Activated CD8-positive, alpha-beta memory T cell treated with anti-CD3 and anti-CD28 coated beads, Interleukin-2, amount 50 U/mL, for 4 hours (primary cell): Measurements from ENCODE around the gene CFAP77.

Experiments
- DNase-seq: peaks from one replicate; pipeline ENCODE4 v3.0.0-alpha.2; 2020

CFAP77 gene

DNA sequence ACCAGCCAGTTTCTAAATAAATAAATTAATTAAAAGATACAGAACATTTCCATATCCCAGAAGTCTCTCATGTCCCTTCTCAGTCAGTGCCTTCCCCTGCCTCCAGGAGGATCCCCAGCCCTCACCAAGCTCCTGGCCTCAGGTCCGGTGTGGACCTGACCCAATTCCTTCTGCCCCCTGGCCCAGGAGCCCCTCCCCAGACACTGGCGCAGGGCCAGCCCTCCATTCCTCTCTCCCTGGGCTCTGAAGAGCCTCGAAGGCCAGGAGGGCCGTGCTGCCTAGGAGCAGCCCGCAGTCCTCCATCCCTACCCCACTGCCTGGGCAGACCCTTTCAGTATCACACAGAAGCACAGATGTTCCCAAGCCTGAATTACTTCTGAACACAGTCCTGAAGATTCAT, 110.6 kb downstream of the CFAP77 start:
- no peak for DNase-seq

DNA sequence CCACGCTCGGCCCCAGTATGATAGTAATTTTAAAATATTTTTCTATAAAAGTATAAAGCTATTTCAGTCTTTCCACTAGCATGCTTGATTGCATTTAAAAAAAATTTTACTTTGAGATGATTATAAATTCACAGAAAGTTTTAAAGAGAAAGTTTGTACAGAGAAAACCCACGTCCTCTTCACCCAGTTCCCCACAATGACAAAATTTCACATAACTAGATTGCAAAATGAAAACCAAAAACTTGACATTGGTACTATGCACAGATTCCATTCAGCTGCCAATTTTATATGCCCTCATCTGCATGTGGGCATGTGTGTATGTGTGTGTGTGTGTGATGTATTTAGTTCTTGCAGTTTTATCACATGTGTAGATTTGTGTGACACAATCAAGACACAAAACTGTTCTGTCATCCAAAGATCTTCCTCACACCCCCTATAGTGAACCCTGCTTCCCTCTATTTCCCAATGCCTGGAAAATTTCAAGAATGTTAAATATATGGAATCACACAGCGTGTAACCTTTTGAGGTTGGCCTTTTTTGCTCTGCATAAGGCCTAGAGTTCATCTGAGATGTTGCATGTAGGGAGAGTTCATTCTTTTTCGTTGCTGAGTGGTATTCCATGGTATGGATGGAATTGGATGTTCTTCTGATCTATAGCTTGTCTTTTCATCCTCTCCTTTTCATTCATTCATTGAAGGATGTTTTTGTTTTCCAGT, 115.5 kb downstream of the CFAP77 start:
- DNase-seq = no peak

DNA sequence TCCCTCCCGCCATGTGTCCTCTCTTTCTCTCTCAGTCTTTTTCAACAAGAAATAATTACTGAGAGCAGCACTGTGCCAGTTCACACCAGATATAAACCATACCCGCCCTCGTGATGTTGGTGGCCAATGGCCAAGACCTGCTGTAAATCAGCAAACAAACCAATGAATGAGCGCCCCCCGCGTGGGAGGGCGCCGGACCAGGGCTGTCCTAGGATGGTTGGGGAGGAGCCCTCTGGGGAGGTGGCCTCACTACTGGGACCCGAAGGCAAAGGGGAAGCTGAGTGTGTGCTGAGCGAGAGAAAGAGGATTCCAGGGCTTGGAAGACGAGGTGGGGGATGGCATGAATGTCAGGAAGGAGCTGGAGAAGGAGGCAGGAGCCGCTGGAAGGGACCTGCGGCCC, 121.2 kb downstream of the CFAP77 start:
- DNase-seq = no peak

DNA sequence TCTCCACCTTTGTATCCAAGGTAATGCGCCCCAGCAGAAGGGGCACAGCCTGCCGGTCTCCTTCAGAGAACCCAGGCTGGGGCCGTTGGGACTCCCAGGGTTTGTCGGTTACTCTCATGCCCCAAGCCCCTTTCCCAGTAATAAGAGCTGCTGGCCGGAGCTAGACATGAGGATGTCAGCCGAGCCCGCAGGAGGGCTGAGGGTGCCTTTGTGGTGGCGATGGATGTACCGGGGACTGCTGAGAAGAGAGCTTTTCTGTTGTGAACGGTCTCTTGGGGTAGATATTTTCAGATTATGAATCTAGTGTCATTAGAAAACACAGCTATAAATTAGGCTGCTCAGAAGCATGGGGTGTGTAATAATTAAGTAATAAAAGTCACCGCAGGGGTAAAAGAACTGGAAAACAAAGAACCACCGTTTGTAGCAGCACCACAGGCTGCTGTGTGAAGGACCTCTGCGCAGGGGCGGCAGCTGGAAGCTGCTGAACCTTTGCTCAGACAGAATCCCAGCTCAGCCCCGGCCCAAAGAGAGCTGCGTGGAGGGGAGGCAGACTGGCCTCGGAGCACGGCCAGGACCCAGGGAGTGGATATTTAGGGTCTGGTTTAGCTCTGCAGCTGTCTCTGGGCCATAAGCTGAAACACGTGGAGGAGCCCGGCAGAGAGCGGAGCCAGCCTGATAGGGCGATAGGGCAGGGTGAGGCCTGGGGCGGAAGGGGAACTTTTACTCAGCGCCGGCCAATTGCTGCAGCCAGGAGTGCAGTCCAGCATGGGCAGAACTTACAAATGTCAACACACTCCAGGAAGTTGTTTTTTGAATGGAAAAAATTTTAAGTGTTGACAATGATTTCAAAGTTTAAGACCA, 121.9 kb downstream of the CFAP77 start:
- no peak for DNase-seq

DNA sequence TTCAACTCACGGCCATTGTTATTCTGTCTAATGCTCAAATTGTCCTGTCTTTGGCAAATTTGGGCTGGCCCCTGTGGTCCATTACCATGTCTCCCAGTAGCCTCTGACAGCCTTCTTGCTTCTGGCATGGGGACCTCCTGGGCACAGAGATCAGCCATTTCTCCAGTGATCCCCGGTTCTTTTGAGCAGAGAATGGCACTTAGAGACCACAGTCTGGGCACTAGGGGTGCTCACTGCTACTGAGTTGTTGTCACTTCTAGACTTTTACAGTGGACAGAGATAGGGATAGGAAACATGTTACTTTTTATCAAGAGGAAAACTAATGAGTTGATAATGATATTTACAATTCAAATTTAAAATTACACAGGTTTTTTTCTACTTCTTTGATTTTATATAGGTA, 124.8 kb downstream of the CFAP77 start:
- DNase-seq = no peak

DNA sequence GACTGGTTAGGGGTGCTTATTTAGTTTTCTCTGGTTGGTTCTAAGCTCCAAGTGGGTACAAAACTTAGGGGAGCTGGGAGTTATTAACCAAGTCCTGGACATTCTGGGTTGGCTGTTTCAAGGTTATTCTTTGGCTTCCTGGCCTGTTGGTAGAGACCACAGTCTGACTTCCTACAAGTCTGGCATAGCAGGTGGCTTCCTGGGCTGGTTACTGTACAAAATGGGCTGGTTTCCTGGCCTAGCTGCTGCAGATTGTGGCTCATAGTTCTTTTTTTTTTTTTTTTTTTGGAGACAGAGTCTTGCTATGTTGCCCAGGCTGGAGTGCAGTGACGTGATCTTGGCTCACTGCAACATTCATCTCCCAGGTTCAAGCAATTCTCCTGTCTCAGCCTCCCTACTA, 126.1 kb downstream of the CFAP77 start:
- no peak for DNase-seq

DNA sequence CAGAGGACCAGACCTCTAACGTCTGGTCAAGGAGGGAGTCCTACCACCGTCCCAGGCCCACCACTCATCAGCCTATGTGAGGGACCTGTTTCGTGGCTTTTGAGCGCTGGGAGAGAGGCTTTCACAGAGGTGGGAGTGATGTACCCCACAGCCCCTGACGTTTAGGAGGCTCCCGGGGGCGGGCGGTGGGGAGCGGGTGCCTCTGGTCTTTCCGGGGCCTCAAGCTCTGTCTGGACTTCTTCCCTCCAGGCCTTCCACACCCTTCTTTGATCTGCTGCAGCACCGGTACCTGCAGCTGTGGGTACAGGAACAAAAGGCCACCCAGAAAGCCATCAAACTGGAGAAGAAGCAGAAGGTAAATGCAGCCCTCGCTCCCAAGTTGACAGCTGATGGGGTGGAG, 127.3 kb downstream of the CFAP77 start:
- no peak for DNase-seq

DNA sequence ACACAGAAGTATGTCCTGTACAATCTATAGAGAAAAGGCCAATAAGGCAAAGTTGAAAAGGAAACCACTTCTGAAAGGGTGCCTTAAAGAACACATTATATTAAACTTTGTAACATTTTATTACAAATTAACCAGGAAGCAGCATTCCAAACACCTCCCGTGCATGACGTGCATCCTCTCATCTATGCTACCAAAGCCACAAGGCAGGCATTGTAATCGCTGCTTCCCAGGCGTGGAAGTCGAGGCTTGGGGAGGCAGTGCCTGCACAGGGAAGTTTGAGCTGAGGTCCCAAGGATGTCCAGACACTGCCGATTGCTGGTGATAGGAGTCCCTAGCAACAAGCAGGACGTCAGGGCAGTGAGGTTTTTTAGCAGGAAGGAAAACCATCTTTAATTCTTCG, 128.1 kb downstream of the CFAP77 start:
- no peak for DNase-seq

DNA sequence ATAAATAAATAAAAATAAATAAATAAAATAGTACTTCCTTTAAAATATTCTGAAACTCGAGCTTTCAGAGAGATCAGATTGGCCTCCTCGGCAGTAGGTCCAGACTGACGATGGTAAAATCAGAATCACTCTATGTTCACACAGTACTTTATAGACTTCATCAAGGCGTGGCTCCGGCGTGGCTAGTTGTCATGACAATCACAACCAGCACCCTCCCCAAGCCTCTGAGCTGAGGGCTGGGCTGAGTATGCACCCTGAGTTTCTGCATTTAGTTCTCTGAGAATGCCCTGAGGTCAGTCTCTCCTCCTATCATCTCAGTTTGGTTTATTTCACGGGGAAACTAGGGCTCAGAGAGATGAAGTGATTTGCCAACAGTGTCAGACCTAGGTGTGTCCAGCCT, 129.1 kb downstream of the CFAP77 start:
- DNase-seq = no peak

DNA sequence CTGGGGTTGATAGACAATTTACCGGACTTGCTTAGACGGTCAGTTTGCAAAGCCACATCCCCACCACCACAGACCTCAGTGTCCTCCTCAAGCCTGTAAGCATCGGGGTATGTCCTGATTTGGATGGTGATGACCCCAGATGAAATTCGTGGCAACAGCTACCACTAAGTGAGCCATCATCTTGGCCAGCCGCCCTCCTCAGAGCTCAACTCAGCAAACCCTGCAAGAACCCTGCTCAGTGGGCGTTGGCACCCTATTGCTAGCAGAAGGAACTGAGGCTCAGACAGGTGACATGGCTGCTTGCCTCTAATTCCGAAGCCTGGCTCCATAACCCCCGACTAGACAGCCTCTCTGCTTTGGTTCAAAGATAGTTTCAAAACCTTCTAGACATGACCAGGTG, 131.0 kb downstream of the CFAP77 start:
- DNase-seq = no peak

DNA sequence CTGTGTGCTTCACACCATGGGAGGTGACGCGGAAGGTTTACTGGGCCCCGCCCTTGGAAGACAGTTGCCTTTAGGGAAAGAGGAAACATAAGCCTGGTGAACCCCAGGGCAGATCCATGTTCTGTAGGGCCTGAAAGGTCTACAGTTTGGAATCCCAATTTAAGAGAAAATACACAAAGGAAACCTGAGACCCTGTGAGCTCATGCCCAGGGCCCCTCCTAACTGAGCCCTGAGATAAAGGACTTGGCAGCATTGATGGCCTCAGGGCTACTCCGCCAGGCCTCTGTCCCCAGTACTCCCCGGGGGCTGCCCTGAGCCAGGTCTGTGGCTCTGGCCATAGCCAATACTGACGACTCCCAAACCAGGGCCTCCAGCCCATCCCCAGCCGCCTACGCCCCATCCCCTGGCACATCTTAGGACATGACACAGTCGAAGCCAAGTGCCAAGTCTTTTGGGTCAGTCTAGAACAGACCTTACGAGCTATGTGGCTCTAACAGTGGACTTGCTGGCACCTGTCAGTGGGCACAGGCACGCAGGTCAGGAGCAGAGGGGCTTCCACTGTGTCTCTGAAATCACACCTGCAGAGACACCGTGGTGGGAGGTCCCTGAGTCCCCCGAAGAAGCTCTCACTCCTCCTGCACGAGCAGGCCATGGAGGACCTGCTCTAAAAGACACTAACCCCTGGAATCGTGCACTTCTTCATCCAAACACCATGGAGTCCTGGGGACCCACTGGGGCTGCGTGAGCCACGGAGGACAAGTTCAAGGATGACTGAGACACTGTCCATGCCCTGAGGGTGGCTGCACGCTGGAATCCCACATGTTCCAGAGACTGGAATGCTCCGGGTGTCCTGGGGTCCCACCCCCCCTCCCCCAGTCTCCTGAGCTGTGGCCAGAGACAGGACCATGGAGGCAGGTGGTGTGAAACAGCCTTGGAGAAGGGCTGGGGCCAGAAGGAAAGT, 132.1 kb downstream of the CFAP77 start:
- no peak for DNase-seq

DNA sequence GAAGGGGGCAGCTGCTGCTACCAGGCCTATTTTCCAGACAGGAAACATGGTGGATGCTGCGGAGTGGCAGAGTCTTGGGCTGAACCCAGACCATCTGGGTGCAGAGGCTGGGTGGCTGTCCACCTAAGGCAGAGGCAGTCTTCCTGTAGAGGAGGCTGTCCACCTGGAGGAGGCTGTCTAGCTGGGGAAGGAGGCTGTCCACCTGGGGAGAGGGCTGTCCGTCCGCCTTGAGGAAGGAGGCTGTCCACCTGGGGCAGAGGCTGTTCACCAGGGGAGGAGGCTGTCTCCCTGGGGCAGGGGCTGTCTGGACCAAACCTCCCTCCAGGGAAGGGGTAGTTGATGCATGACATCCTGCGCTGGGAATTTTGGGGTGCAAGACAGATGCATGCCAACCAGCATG, 133.2 kb downstream of the CFAP77 start:
- no peak for DNase-seq

DNA sequence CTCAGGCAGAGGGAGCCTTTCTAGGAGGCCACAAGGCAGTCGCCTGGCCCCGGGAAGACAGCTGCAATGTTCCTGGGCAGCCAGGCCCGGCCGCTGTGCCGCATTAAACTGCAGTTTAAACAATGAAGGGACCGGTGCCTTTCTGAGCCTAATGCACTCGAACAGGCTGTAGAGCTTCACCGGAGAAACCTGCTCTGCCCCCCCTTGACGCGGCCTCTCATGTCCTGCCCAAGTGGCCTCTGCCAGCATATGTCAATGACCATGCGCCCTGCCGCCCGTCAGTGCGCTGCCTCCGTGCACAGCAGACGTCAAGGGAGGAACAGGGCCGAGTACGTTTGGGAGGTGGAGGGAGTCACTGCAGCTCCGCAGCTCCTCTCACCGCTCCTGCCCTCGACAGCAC, 133.9 kb downstream of the CFAP77 start:
- no peak for DNase-seq

DNA sequence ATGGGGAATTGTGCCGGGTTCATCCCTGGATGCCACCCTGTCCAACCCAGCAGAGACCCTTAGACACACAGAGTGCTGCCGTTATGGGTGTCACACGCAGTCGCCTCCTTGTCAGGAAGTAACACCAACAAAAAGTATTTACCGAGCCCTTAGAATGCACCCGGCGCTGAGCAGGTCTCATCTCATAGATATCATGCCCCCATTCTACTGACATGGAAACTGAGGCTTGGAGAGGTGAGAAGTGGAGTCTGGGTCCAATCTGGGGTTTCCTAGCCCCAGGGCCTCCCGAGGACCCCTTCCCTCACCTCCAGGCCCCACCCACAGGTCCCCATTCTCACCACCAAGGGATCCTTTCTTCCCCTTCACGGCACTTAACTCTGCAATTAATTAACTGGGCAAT, 135.6 kb downstream of the CFAP77 start:
- DNase-seq = no peak

DNA sequence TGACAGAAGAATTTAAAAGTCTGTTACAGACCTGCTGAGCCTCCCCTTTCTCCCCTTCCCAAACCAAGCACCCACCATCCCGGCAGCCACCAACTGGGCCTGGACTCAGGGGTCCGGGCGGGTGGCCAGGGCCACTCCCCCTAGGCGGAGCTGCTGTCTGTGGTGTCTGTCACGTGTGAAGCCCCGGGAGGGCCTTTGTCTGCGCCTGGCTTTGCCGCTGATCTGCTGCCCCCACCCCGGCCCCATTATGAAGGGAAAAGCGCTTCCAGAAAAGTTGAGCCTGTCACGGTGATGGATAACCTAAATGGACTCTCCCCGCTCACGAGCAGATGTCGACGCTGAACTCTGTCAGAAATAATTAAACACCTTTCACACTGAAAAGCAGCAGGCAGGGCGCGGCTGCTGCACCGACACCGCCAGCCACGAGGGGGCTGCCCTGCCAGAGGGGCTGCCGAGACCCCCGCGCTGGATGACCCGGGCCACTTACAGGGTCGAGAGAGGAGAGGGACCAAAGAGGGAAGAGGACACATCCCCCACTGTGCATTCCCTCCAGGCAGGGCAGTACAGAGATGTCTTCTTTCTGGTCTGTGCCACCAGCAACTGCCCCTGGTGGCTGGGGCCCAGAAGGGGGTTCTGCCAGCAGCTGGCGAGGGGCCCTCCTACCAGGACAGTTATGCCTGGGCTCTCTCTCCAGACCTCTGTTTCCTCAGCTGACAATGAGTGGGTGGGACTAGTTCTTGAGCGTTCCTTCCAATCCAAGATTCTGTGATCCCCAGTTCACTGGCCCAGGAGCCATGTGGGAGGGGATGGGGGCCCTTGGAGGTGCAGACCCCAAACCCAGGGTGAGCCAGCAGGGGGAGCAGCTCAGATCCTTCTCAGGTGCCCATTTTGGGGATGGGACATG, 136.4 kb downstream of the CFAP77 start:
- DNase-seq = no peak

DNA sequence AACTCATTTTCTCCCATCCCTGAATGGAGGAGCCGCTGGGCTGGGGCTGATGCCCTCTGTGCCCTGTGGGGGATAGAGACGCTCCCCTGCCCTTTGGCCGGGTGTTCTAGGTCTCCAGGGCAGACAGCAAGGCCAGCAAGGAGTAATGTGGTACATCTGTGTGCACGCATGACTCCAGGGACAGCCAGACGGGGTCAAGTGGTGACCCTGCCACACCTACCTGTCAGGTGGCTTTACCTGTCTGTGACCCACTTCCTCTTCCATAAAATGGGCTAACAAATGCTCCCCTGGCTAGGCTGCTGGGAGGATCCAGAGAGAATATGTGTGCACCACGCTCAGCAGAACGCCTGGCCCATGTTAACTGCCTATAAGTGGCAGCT, 137.0 kb downstream of the CFAP77 start:
- no peak for DNase-seq

DNA sequence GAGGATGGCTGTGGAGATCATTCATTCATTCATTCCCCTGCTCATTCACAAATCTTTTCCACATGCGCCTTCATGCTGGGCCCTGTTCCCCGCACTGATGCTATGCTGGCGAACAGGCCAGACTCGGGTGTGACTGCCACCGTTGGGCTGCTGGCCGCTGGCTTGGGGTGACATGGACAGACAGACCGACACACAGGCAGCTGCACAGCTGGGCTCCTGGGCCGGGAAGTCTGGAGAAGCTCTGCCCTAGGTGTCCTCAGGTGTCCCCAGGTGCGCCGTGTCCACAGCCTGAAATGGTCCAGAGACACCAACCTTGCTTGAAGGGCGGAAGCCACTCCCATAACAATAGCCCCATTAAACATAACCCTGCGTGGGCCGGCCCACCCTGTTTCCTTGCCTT, 137.4 kb downstream of the CFAP77 start:
- DNase-seq = no peak

DNA sequence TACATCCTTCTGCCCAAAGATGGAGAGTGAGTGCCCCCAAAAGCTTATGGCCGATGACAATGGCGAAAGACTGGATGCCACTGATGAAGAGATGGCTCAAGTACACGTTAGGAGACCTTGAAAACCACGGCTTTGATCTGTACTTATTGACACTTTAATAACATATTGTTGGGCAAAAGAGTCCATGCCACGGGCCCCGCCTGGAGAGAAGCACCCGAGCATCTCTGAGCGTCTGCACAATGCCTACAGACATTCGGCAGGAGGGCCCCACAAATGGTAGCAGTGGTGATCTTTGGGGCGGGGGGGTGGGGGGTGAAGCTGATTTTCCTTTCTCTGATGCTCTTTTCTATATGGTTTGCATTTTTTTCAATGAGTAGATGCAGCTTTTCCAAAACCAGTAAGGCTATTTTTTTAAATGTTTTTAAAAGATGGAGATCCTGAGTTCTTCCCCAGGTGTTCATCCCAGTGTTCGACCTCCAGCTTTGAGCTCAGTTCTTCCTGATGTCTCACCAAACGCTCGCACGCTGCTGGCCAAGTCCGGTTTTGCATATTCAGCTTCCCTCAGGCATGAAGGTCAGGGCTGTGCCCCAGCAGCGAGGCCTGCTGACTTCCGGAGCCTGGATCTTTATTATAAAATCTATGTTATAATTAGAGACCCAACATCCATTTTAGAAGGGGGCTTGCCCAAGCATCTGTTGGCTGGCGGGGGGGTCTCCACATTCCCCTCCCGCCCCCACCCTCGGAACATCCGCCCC, 138.1 kb downstream of the CFAP77 start:
- no peak for DNase-seq

DNA sequence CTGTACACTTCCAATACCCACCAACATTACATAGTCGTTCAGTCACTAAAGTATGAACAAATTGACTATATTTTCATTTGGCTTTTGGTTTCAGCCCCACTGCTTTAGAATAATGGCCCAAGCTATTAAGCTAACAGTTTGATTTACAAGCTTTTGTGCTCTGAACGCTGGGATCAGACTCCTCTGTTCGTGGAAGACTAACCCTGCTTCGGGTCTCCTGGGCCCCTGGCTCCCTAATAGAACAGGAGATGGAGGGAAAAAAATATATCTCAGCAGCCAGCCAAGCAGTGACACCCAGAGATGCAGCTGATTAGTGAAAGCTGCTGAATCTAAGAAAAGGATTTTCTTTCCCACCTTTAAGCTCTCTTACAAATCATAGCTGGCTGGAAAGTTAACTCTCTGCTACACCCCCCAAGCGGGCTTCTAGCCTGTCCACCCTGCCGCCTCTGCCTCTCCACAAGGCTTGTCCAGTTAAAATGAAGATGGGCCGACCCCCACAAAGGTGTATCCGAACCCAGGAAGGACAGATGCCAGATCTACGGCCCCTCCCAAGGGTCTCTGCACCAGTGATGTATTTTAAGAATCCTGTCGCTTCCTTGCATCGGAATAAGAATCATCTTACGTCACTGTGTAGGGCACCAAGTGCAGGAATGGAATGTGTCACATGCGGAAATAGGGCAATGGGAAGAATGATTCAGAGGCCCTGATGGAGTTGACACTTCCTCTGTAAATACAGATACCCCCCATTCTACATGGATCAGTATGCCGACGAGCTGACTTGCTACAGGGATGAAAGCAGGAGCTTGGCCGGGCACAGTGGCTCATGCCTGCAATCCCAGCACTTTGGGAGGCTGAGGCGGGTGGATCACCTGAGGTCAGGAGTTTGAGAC, 139.0 kb downstream of the CFAP77 start:
- no peak for DNase-seq

DNA sequence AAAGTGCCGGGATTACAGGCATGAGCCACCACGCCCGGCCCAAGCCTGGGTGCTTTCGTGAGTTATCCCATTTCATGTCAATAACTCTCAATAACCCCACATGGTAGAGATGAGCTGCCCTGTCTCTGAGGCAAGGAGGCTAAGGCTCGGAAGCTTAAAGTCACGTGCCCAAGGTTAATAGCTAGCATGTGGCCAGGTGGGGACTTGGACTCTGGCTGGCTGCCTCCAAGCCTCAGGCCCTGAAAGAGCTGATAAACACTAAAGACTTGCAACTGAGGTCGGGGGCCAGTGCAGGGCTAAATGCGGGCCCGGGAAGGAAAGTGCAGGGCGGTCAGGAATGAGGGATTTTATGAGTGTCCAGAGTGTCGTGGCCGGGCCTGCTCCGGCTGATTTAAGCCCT, 141.5 kb downstream of the CFAP77 start:
- DNase-seq = no peak

DNA sequence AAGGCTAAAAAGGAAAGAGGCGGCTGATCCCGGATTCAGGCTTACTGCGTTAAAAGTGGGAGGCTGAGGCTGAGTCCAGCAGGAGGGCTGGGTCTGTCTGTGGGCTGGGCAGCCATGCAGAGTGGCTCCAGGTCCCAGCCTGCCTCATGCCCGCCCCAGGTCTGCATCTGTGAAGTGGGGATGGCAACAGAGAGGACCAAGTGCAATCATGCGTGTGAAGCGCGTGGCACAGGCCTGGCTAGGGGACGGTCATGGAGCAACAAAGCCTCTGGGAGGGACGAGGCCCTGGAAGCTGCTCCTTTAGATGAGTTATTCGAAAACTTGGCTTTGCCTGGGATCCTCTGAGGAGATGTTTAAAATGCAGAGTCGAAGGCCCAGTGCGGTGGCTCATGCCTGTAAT, 142.0 kb downstream of the CFAP77 start:
- no peak for DNase-seq
